DND-41 (cell line): ENCODE results near the gene NUCKS1.

Experiments used
- CTCF ChIP-seq: IDR thresholded peaks from 2 replicates; pipeline ENCODE4 v1.5.1; 2012; ENCODE audit warnings: borderline replicate concordance, low read length, moderate library complexity, mild to moderate bottlenecking; ENCODE audit not compliant: poor library complexity, severe bottlenecking; ENCODE audit errors: extremely low read depth
- EZH2 ChIP-seq: IDR thresholded peaks from 3 replicates; pipeline ENCODE4 v1.6.1; 2012; ENCODE audit warnings: borderline replicate concordance, low read depth, mild to moderate bottlenecking, moderate library complexity, low read length, inconsistent platforms; ENCODE audit not compliant: severe bottlenecking

GRCh38 chr1:205774198-205775014 is 24.4 kb upstream of the NUCKS1 start:
- TF ChIP-seq CTCF (no peak), EZH2 (no peak)
